Fibroblast of villous mesenchyme (primary cell): ENCODE measurements around the gene RPA1. TPM values are rescaled to one million over a fixed set of nuclear protein-coding genes. Genes with fewer than 3 reads are reported as not detected.
"Not testable (repeated sequence)": the region's sequence is repeated elsewhere in the genome, so short reads cannot be mapped to it uniquely, and the experiment has no call there.

Experiments used
- DNase-seq: peaks from one replicate; pipeline ENCODE4 v3.0.0-alpha.2; 2010; ENCODE audit warnings: low read depth
- H3K4me3 ChIP-seq: 2 replicates; pipeline ENCODE4 v1.5.1; 2011; ENCODE audit warnings: low read depth, mild to moderate bottlenecking, low read length
- total RNA-seq: library from RNA; depleted of rRNA; stranded (reverse); fragments of >200 nt; gene quantifications from 2 replicates; pipeline ENCODE4 v1.2.3, GENCODE V29; 2012
- TF ChIP-seq, protein P1 (sequence below): IDR thresholded peaks from 2 replicates; pipeline ENCODE4 v1.5.1; 2012; ENCODE audit warnings: low read depth, mild to moderate bottlenecking, low read length; ENCODE audit not compliant: insufficient read depth

RPA1 gene
- total RNA-seq, 1 donor, result 13.4 TPM

- TF ChIP-seq, protein P1, sequence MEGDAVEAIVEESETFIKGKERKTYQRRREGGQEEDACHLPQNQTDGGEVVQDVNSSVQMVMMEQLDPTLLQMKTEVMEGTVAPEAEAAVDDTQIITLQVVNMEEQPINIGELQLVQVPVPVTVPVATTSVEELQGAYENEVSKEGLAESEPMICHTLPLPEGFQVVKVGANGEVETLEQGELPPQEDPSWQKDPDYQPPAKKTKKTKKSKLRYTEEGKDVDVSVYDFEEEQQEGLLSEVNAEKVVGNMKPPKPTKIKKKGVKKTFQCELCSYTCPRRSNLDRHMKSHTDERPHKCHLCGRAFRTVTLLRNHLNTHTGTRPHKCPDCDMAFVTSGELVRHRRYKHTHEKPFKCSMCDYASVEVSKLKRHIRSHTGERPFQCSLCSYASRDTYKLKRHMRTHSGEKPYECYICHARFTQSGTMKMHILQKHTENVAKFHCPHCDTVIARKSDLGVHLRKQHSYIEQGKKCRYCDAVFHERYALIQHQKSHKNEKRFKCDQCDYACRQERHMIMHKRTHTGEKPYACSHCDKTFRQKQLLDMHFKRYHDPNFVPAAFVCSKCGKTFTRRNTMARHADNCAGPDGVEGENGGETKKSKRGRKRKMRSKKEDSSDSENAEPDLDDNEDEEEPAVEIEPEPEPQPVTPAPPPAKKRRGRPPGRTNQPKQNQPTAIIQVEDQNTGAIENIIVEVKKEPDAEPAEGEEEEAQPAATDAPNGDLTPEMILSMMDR, result no peak
- DNase-seq, result peak; percentile 98
- H3K4me3 ChIP-seq, result no peak overlapping the region
These were observed 42.4 kb upstream of the RPA1 start for GRCh38 chr17:1787301-1787902.

- H3K4me3 ChIP-seq, result no peak overlapping the region
- DNase-seq, result no peak
- TF ChIP-seq, protein P1, result no peak
These were observed 39.9 kb upstream of the RPA1 start for GRCh38 chr17:1789936-1790335.

DNA sequence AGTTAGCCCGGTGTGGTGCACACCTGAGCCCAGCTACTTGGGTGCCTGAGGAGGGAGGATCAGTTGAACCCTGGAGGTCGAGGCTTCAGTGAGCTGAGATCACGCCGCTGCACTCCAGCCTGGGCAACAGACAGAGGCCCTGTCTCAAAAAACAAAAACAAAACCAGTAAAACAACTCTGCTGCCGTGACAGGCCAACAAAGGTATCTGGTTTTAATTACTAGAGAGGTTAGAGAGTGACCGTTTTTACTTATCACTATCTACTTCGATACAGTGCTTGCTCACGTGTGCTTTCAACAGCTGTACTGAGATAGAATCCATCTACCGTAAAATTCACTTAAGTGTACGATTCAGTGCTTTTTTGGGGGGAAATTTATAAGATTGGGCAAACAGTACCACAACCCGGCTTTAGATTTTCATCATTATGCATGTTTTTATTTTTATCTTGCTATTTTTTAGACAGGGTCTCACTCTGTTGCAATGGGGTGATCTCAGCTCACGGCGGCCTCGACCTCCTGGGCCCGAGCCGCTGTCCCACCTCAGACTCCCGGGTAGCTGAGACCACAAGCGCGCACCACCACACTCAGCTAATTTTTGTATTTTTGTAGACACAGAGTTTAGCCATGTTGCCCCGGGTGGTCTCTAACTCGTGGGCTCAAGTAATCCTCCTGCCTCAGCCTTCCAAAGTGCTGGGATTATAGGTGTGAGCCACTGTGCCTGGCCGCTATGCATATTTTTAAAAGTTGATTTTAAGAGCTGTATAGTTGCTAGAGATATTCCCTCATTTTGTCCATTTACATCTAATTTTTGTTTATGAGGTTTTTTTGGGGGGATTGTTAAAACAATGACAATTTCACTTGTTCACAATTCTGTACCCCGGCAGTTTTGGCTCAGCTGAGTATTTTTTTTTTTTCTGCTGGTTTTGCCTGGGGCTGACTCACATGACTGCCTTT lies 37.0 kb upstream of the RPA1 start:
- peak; percentile 32 for DNase-seq
- TF ChIP-seq, protein P1, result no peak
- H3K4me3 ChIP-seq, result no peak overlapping the region

- TF ChIP-seq, protein P1, result no peak
- no peak overlapping the region for H3K4me3 ChIP-seq
- DNase-seq, result peak; percentile 35
These were observed 36.4 kb upstream of the RPA1 start for GRCh38 chr17:1793447-1793806.

GRCh38 chr17:1796800-1797199 lies 33.0 kb upstream of the RPA1 start:
- peak; percentile 49 for DNase-seq
- TF ChIP-seq, protein P1, result no peak

GRCh38 chr17:1797323-1797722 lies 32.5 kb upstream of the RPA1 start:
- DNase-seq, result no peak
- no peak overlapping the region for H3K4me3 ChIP-seq
- TF ChIP-seq, protein P1, result no peak

More at GRCh38 chr17:1796800-1797199, 33.0 kb upstream of the RPA1 start:
- H3K4me3 ChIP-seq, result no peak overlapping the region

GRCh38 chr17:1797846-1798245 lies 32.0 kb upstream of the RPA1 start:
- not testable (repeated sequence) for H3K4me3 ChIP-seq, DNase-seq
